GM12892 (cell line): ENCODE data around the gene SHISA7.

Source experiments
- POLR2A ChIP-seq: IDR thresholded peaks from 2 replicates; pipeline ENCODE4 v1.6.1; 2011; ENCODE audit warnings: low read depth, low read length, control low read depth
- POLR2AphosphoS5 ChIP-seq: IDR thresholded peaks from 2 replicates; pipeline ENCODE4 v1.6.1; 2011; ENCODE audit warnings: low read depth, low read length, control low read depth

GRCh38 chr19:55467236-55468053 lies 24.3 kb upstream of the SHISA7 start:
- TF ChIP-seq POLR2A (no peak), POLR2AphosphoS5 (no peak)
